GM23338 (cell line): ENCODE measurements around the gene MAP1B. TPM values are rescaled to one million over a fixed set of nuclear protein-coding genes. Genes with fewer than 3 reads are reported as not detected.
A peak's percentile ranks its signal among the peaks of the same experiment; 100 is the strongest.

Experiments used
- ATAC-seq: fragments of 200-7000 bp; cut with Tn5 transposase; 3 replicates; pipeline ENCODE4 v1.9.1; 2020
- DNase-seq: peaks from one replicate; pipeline ENCODE4 v3.0.0-alpha.2; 2015; ENCODE audit warnings: low spot score
- H2AFZ ChIP-seq: fragments of 200-600 bp; sonication (generic); 2 replicates; pipeline ENCODE4 v1.8.0; 2016; ENCODE audit warnings: antibody characterized with exemption, mild to moderate bottlenecking, moderate library complexity
- H3F3A ChIP-seq: fragments of 200-600 bp; sonication (generic); replicated peaks from 2 replicates; pipeline ENCODE4 v1.8.0; 2017; ENCODE audit warnings: antibody characterized with exemption, mixed run types, low read depth
- H3K27ac ChIP-seq: fragments of 200-600 bp; sonication (generic); 2 replicates; pipeline ENCODE4 v1.6.1; 2016; ENCODE audit warnings: low read depth
- H3K27me3 ChIP-seq: fragments of 200-600 bp; sonication (generic); 2 replicates; pipeline ENCODE4 v1.8.0; 2016; ENCODE audit warnings: mild to moderate bottlenecking, mixed run types, moderate library complexity; ENCODE audit not compliant: insufficient read depth
- H3K36me3 ChIP-seq: fragments of 200-600 bp; sonication (generic); 2 replicates; pipeline ENCODE4 v1.8.0; 2016; ENCODE audit warnings: mild to moderate bottlenecking; ENCODE audit not compliant: insufficient read depth
- H3K4me1 ChIP-seq: fragments of 200-600 bp; sonication (generic); 2 replicates; pipeline ENCODE4 v1.8.0; 2016; ENCODE audit warnings: mild to moderate bottlenecking, moderate library complexity; ENCODE audit not compliant: insufficient read depth
- H3K4me2 ChIP-seq: fragments of 200-600 bp; sonication (generic); 2 replicates; pipeline ENCODE4 v1.7.1; 2017; ENCODE audit warnings: mixed run types
- H3K4me3 ChIP-seq: fragments of 200-600 bp; sonication (generic); 2 replicates; pipeline ENCODE4 v1.6.1; 2016; ENCODE audit warnings: mixed run types
- H3K79me2 ChIP-seq: fragments of 200-600 bp; sonication (generic); replicated peaks from 2 replicates; pipeline ENCODE4 v1.8.0; 2017; ENCODE audit warnings: mild to moderate bottlenecking; ENCODE audit not compliant: insufficient read depth
- H3K9me2 ChIP-seq: fragments of 200-600 bp; sonication (generic); 2 replicates; pipeline ENCODE4 v1.8.0; 2017; ENCODE audit not compliant: insufficient read depth
- H4K20me1 ChIP-seq: fragments of 200-600 bp; sonication (generic); replicated peaks from 2 replicates; pipeline ENCODE4 v1.8.0; 2017; ENCODE audit warnings: mild to moderate bottlenecking; ENCODE audit not compliant: insufficient read depth
- H3K27ac Mint-ChIP-seq: 2 replicates; pipeline ENCODE4 v1.8.0; 2020; ENCODE audit warnings: inconsistent platforms, mild to moderate bottlenecking, moderate library complexity, mixed read lengths
- H3K27me3 Mint-ChIP-seq: 3 replicates; pipeline ENCODE4 v1.8.0; 2022; ENCODE audit warnings: low read depth, mild to moderate bottlenecking, moderate library complexity, mixed read lengths, inconsistent platforms; ENCODE audit not compliant: insufficient read depth, poor library complexity
- H3K36me3 Mint-ChIP-seq: 3 replicates; pipeline ENCODE4 v1.8.0; 2021; ENCODE audit warnings: low read depth, mild to moderate bottlenecking, inconsistent platforms, moderate library complexity, mixed read lengths
- H3K4me1 Mint-ChIP-seq: 3 replicates; pipeline ENCODE4 v1.8.0; 2020; ENCODE audit warnings: mild to moderate bottlenecking, inconsistent platforms, mixed read lengths
- H3K4me3 Mint-ChIP-seq: 3 replicates; pipeline ENCODE4 v1.8.0; 2021; ENCODE audit warnings: moderate library complexity, mild to moderate bottlenecking, inconsistent platforms, mixed read lengths
- H3K9me3 Mint-ChIP-seq: 3 replicates; pipeline ENCODE4 v1.8.0; 2020; ENCODE audit warnings: moderate library complexity, mild to moderate bottlenecking, inconsistent platforms, mixed read lengths
- CTCF ChIP-seq, 2 experiments: fragments of 200-600 bp in 1 of 2; sonication (generic) in 1 of 2; conservative IDR thresholded peaks; 2 replicates each; pipeline versions ENCODE4 v1.5.1 to v1.6.1; 2016 to 2017; ENCODE audit warnings: antibody characterized with exemption in 2 of 2, low read depth in 2 of 2, mild to moderate bottlenecking in 2 of 2, moderate library complexity in 1 of 2
- EZH2 ChIP-seq: fragments of 200-600 bp; sonication (generic); IDR thresholded peaks from one replicate; pipeline ENCODE4 v1.8.0; 2017; ENCODE audit warnings: antibody characterized with exemption, mild to moderate bottlenecking, low read depth; ENCODE audit not compliant: unreplicated experiment
- EZH2phosphoT487 ChIP-seq: fragments of 200-600 bp; sonication (generic); IDR thresholded peaks from one replicate; pipeline ENCODE4 v1.8.1; 2018; ENCODE audit warnings: antibody characterized with exemption; ENCODE audit not compliant: unreplicated experiment
- JUNB ChIP-seq: IDR thresholded peaks from one replicate; pipeline ENCODE4 v1.6.1; 2016; ENCODE audit warnings: antibody characterized with exemption; ENCODE audit not compliant: unreplicated experiment
- NANOG ChIP-seq: IDR thresholded peaks from 2 replicates; pipeline ENCODE4 v1.6.1; 2016; ENCODE audit warnings: antibody characterized with exemption, borderline replicate concordance
- POLR2AphosphoS5 ChIP-seq: IDR thresholded peaks from 2 replicates; pipeline ENCODE4 v1.6.1; 2016; ENCODE audit warnings: antibody characterized with exemption, low read depth
- STAT1 ChIP-seq: IDR thresholded peaks from one replicate; pipeline ENCODE4 v1.6.1; 2016; ENCODE audit warnings: antibody characterized with exemption; ENCODE audit not compliant: unreplicated experiment
- polyA plus RNA-seq: library from polyadenylated mRNA; unstranded; fragments of >200 nt; fragmentation: Nextera tagmentation; extraction: Ambion mirVana; gene quantifications from 2 replicates; pipeline ENCODE4 v1.2.1, GENCODE V29; 2016
- total RNA-seq: library from RNA; depleted of rRNA; stranded (reverse); fragments of >200 nt; shearing (Covaris generic); gene quantifications from 2 replicates; pipeline ENCODE4 v1.2.3, GENCODE V29; 2014

MAP1B gene
- total and polyA plus RNA-seq, 2 experiments from 2014 or later: 148 to 263 TPM

GRCh38 chr5:72154076-72154756 lies 46.9 kb downstream of the MAP1B start:
- Mint-ChIP-seq H3K4me3 (no peak overlapping the region), H3K27me3 (no peaks in the 10 kb centered on the region), H3K27ac (no peak overlapping the region), H3K36me3 (peaks cover 3% of the 10 kb centered on the region; the same call in 2 of the 3 replicates), H3K9me3 (no peaks in the 10 kb centered on the region), H3K4me1 (peaks cover 59% of the 10 kb centered on the region)
- Histone ChIP-seq H3K36me3 (no peaks in the 10 kb centered on the region), H3F3A (no peaks in the 10 kb centered on the region), H4K20me1 (peaks cover 6% of the 10 kb centered on the region; the same call in 1 of the 2 replicates), H3K4me2 (peak overlapping the region; percentile 51), H3K27me3 (no peaks in the 10 kb centered on the region), H3K79me2 (peaks cover 70% of the 10 kb centered on the region), H3K27ac (no peak overlapping the region), H3K4me1 (peaks cover 51% of the 10 kb centered on the region), H3K4me3 (no peak overlapping the region), H3K9me2 (no peaks in the 10 kb centered on the region), H2AFZ (no peak overlapping the region)
- no peak for TF ChIP-seq STAT1
- no peak for DNase-seq
- ATAC-seq: no peak

GRCh38 chr5:72156946-72157624 lies 49.8 kb downstream of the MAP1B start:
- Histone ChIP-seq H3K27ac (peak overlapping the region; percentile 68; the same call in 1 of the 2 replicates), H3K36me3 (no peaks in the 10 kb centered on the region)

More at GRCh38 chr5:72156946-72157624, 49.8 kb downstream of the MAP1B start:
- no peak overlapping the region for H3K4me3 ChIP-seq
- Mint-ChIP-seq H3K27me3 (no peaks in the 10 kb centered on the region), H3K9me3 (no peaks in the 10 kb centered on the region), H3K4me1 (peaks cover 37% of the 10 kb centered on the region), H3K4me3 (no peak overlapping the region), H3K36me3 (peaks cover 3% of the 10 kb centered on the region; the same call in 2 of the 3 replicates), H3K27ac (no peak overlapping the region)
- H3K27me3 ChIP-seq: no peaks in the 10 kb centered on the region
- peaks cover 58% of the 10 kb centered on the region for H3K79me2 ChIP-seq
- H2AFZ ChIP-seq: no peak overlapping the region
- peak; percentile 39 for ATAC-seq
- peaks cover 2% of the 10 kb centered on the region for H4K20me1 ChIP-seq
- no peak for DNase-seq
- no peak for TF ChIP-seq EZH2
- no peak for TF ChIP-seq CTCF (conservative IDR thresholded peaks at IDR 0.05; ENCODE audit: low read depth in 2 of 2)
- no peak for TF ChIP-seq POLR2AphosphoS5
- TF ChIP-seq NANOG: no peak
- TF ChIP-seq EZH2phosphoT487: no peak
- no peak for TF ChIP-seq JUNB
- no peaks in the 10 kb centered on the region for H3F3A ChIP-seq
- peaks cover 34% of the 10 kb centered on the region for H3K4me1 ChIP-seq
- no peaks in the 10 kb centered on the region for H3K9me2 ChIP-seq
- peak overlapping the region; percentile 17; the same call in 1 of the 2 replicates for H3K4me2 ChIP-seq
